Peyer's patch (tissue), 4 donors: ENCODE measurements around the gene KCNG1. TPM values are rescaled to one million over a fixed set of nuclear protein-coding genes. Genes with fewer than 3 reads are reported as not detected.
A peak's percentile ranks its signal among the peaks of the same experiment; 100 is the strongest.

Source experiments
- DNase-seq, 3 donors: peaks; one replicate each; pipeline ENCODE4 v3.0.0-alpha.2; 2017 to 2019
- H3K27ac ChIP-seq, 4 donors: fragments of 200-600 bp; sonication (generic); one replicate each; pipeline ENCODE4 v1.5.1; 2016 to 2019
- H3K27me3 ChIP-seq, 2 donors: fragments of 200-600 bp; sonication (generic); one replicate each; pipeline ENCODE4 v1.5.1; 2019
- H3K36me3 ChIP-seq, 3 donors: fragments of 200-600 bp; sonication (generic); one replicate each; pipeline ENCODE4 v1.5.1; 2016 to 2019
- H3K4me1 ChIP-seq, 4 donors: fragments of 200-600 bp; sonication (generic); one replicate each; pipeline ENCODE4 v1.5.1; 2016 to 2019
- H3K4me3 ChIP-seq, 4 donors: fragments of 200-600 bp; sonication (generic); 1 replicate in 3 of 4; 2 replicates in 1 of 4; pipeline ENCODE4 v1.5.1; 2016 to 2019; ENCODE audit warnings: mild to moderate bottlenecking in 1 of 4
- H3K9me3 ChIP-seq, 4 donors: fragments of 200-600 bp; sonication (generic); one replicate each; pipeline ENCODE4 v1.5.1; 2016 to 2019; ENCODE audit warnings: mild to moderate bottlenecking in 1 of 4
- CTCF ChIP-seq, 6 experiments: fragments of 450-650 bp in 4 of 6; fragments of 200-600 bp in 2 of 6; sonication (generic) in 1 of 6; IDR thresholded peaks; one replicate each; pipeline ENCODE4 v1.5.1; 2017 to 2019; ENCODE audit warnings: antibody characterized with exemption in 6 of 6, mild to moderate bottlenecking in 3 of 6, moderate library complexity in 1 of 6
- POLR2A ChIP-seq, 2 donors: fragments of 450-650 bp; IDR thresholded peaks; one replicate each; pipeline ENCODE4 v1.5.1; 2017; ENCODE audit warnings: antibody characterized with exemption in 2 of 2, mild to moderate bottlenecking in 2 of 2, moderate library complexity in 2 of 2
- total RNA-seq, 4 donors: library from RNA; depleted of rRNA; stranded (reverse); fragments of >200 nt; gene quantifications; one replicate each; pipeline ENCODE4 v1.1.0, GENCODE V29; 2016

KCNG1 gene
- total RNA-seq, 4 donors from 2014 or later: 3.7 to 33.9 (median 17.7) TPM; not detected in 1

DNA sequence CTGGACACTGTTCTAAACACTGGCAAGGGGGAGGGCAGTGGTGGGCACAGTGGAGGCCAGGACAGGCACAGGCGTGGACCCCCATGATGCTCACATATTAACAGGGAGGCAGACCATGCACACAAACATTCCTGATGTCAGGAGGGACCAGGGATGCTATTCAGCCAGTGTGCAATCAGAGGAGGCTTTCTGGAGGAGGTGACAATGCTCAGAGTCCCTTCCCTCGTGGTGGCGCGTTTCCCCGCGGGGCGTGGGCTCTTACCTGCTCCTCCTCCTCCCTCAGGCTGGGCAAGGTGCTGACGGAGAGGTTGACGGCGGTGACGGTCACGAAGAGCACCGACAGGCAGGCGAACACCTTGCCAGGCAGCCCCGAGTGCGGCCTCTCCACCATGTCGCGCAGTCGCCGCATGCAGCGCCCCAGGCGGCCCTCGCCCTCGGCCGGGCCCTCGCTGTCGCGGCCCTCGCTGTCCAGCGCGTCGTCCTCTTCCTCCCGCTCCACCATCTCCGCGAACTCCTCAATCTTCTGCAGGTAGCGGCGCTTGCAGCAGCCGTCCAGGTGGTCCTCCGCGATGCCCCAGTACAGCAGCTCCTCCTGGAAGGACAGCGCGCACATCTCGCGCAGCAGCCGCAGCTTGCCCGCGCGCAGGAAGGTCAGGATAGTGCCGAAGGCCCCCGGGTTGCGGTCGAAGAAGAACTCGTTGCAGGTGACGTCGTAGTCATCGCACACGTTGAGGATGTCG is 13.4 kb downstream of the KCNG1 start:
- Histone ChIP-seq H3K27ac (peak overlapping the region in 1 of 4 donors; percentile 47), H3K4me1 (peaks cover 0 to 15% (median 0%) of the 10 kb centered on the region in 4 donors), H3K4me3 (no peak overlapping the region)

DNA sequence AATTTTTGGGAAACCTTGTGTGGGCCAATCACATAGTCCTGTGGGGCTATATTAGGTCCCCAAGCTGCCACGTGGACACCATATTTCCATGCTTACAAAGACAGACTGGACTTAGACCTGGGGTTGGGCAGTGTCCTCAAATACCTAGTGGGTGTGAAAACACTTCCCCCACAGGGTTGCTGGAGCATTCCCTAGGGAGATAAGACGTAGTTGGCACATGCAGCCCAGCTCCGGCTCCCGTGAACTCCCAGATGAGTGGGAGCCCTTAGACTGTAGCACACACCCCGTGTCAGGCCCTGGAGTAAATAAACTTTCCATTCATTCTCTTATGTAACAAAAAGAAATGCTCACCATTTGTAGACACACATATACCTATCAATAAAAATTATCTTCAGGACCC is 14.2 kb downstream of the KCNG1 start:
- peaks cover 0 to 10% (median 0%) of the 10 kb centered on the region in 4 donors for H3K4me1 ChIP-seq
- no peak for TF ChIP-seq POLR2A (IDR thresholded peaks at IDR 0.05)
- TF ChIP-seq CTCF (IDR thresholded peaks at IDR 0.05): no peak
- no peak overlapping the region for H3K4me3 ChIP-seq
- peaks cover 0 to 2% (median 0%) of the 10 kb centered on the region in 3 donors for H3K36me3 ChIP-seq
- peak in 2 of 3 donors; percentile 73 to 85 for DNase-seq
- no peaks in the 10 kb centered on the region for H3K27me3 ChIP-seq
- H3K27ac ChIP-seq: peak overlapping the region in 1 of 4 donors; percentile 47
- no peaks in the 10 kb centered on the region for H3K9me3 ChIP-seq

More for the DNA sequence above, 13.4 kb downstream of the KCNG1 start:
- DNase-seq: no peak
- Histone ChIP-seq H3K36me3 (peaks cover 0 to 2% (median 0%) of the 10 kb centered on the region in 3 donors), H3K27me3 (no peaks in the 10 kb centered on the region), H3K9me3 (no peaks in the 10 kb centered on the region)
- TF ChIP-seq CTCF (IDR thresholded peaks at IDR 0.05) (no peak), POLR2A (IDR thresholded peaks at IDR 0.05) (no peak)

GRCh38 chr20:51005214-51005613 is 17.7 kb downstream of the KCNG1 start:
- Histone ChIP-seq H3K9me3 (no peaks in the 10 kb centered on the region), H3K4me3 (no peak overlapping the region), H3K27ac (no peak overlapping the region), H3K4me1 (peaks cover 0 to 10% (median 0%) of the 10 kb centered on the region in 4 donors), H3K27me3 (no peaks in the 10 kb centered on the region), H3K36me3 (peaks cover 0 to 2% (median 0%) of the 10 kb centered on the region in 3 donors)
- no peak for DNase-seq
- TF ChIP-seq POLR2A (IDR thresholded peaks at IDR 0.05) (no peak), CTCF (IDR thresholded peaks at IDR 0.05) (no peak)

DNA sequence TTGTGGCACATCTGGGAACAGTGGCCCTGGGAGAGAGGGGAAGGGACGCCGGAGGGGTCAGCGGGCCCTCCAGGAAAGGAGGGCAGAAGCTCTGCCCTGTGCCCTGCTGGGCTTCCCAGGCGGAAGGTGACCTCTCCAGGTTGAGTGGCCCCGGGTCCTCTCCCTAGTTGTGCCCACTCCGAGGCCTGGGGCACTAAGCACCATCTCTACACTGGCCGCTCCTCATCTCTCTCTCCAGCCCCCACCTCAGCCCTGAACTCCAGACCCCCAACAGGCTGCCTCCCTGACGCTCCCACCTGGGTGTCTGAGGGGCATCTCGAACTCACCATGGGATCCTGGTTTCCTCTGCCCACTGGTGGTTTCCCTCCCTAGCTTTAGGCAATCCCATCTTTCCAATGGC is 18.1 kb downstream of the KCNG1 start:
- H3K4me3 ChIP-seq: no peak overlapping the region
- peaks cover 0 to 1% (median 0%) of the 10 kb centered on the region in 3 donors for H3K36me3 ChIP-seq
- no peak for DNase-seq
- H3K9me3 ChIP-seq: no peaks in the 10 kb centered on the region
- no peak overlapping the region for H3K27ac ChIP-seq
- no peak for TF ChIP-seq POLR2A (IDR thresholded peaks at IDR 0.05)
- no peak for TF ChIP-seq CTCF (IDR thresholded peaks at IDR 0.05)
- H3K27me3 ChIP-seq: no peaks in the 10 kb centered on the region
- H3K4me1 ChIP-seq: peaks cover 0 to 10% (median 0%) of the 10 kb centered on the region in 4 donors

GRCh38 chr20:51004305-51004727 is 18.6 kb downstream of the KCNG1 start:
- Histone ChIP-seq H3K27me3 (no peaks in the 10 kb centered on the region), H3K4me1 (peaks cover 0 to 9% (median 0%) of the 10 kb centered on the region in 4 donors), H3K27ac (no peak overlapping the region), H3K4me3 (no peak overlapping the region), H3K36me3 (no peaks in the 10 kb centered on the region), H3K9me3 (no peaks in the 10 kb centered on the region)
- no peak for TF ChIP-seq POLR2A (IDR thresholded peaks at IDR 0.05)
- no peak for TF ChIP-seq CTCF (IDR thresholded peaks at IDR 0.05)
- DNase-seq: no peak
